ENCODE data around the gene LARP1.

LARP1 gene

GRCh38 chr5:154793599-154794524 is 38.7 kb downstream of the LARP1 start:
- H3K4me1 ChIP-seq (ENCODE audit: control insufficient read depth in 1 of 2, insufficient read depth in 2 of 2, low read length in 2 of 2): peaks cover 11 to 15% of the 10 kb centered on the region in 2 experiments
- H2BK12ac ChIP-seq (ENCODE audit: low read length): no peak overlapping the region
- H3K79me1 ChIP-seq (ENCODE audit: low read length): peaks cover 2% of the 10 kb centered on the region
- peak overlapping the region; percentile 86 for H3K18ac ChIP-seq (ENCODE audit: low read length)
- peak overlapping the region; percentile 8 for H2BK120ac ChIP-seq (ENCODE audit: insufficient read depth, low read length, poor library complexity)
- peak overlapping the region; percentile 60 for H3K27ac ChIP-seq (ENCODE audit: low read depth, low read length)
- peak overlapping the region; percentile 32 for H2AK5ac ChIP-seq (ENCODE audit: low read length)
- peak overlapping the region; percentile 15 for H3K4me2 ChIP-seq (ENCODE audit: low read length)
- no peaks in the 10 kb centered on the region for H3K79me2 ChIP-seq (ENCODE audit: control insufficient read depth, insufficient read depth, low read length, poor library complexity)
- no peak overlapping the region for H4K91ac ChIP-seq (ENCODE audit: low read depth, low read length)
- no peak overlapping the region for H4K8ac ChIP-seq (ENCODE audit: low read depth, low read length)
- no peaks in the 10 kb centered on the region for H3K27me3 ChIP-seq (ENCODE audit: insufficient read depth, low read length)
- peak overlapping the region; percentile 58 for H3K14ac ChIP-seq (ENCODE audit: low read length)
- H2BK5ac ChIP-seq (ENCODE audit: low read depth, low read length, poor library complexity): no peak overlapping the region
- H3K36me3 ChIP-seq (ENCODE audit: control insufficient read depth in 1 of 2, insufficient read depth in 2 of 2, low read length in 2 of 2): peaks cover 30 to 48% of the 10 kb centered on the region in 2 experiments
- DNase-seq: peak; percentile 33 to 58
- H3K4me3 ChIP-seq (ENCODE audit: low read depth, low read length): no peak overlapping the region
- no peak overlapping the region for H4K12ac ChIP-seq (ENCODE audit: low read depth, low read length)
- no peak overlapping the region for H3K9ac ChIP-seq (ENCODE audit: low read length)
- WGBS (ENCODE audit: extremely low coverage, insufficient coverage, insufficient read length): no CpG with 5 or more reads among the region's 32 CpGs
- no peaks in the 10 kb centered on the region for H3K9me3 ChIP-seq (ENCODE audit: insufficient read depth, low read depth, low read length)
- peak overlapping the region; percentile 3 for H3K4ac ChIP-seq (ENCODE audit: low read depth, low read length)
- no peak overlapping the region for H3K23ac ChIP-seq (ENCODE audit: low read length)
- no peak overlapping the region for H2AFZ ChIP-seq (ENCODE audit: insufficient read depth, low read length, poor library complexity)

DNA sequence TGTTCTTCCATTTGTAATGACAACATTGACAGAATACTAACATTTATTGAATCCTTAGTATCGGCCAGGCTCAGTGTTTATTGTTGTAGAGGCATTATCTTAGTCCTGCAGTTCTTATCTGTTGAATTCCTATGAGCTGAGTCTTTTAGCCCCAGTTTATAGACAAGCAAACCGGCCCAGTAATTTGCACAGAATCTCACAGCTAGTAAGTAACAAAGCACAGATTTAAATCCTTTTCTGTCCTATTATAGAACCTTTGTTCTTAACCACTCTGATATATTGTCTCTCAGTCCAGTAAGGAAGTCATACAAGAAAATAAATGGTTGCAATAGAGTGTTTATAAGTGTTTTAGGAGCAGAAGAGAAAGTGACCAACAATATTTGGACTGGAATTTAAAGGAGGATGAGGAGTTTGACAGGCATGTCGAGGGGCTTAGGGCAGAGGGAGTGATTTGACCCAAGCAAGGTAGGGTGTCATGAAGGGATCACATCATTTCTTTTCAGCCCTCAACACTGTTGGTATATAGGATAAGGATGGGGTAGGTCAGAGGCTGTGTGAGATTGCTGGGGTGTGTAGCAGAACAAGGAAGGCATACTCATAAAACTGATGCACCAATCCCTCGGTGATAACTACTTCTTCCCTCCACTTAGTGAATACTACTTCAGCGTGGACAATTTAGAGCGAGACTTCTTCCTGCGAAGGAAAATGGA is 39.5 kb downstream of the LARP1 start:
- H3K4me2 ChIP-seq (ENCODE audit: low read length): no peak overlapping the region
- H3K4me3 ChIP-seq (ENCODE audit: low read depth, low read length): no peak overlapping the region
- H3K14ac ChIP-seq (ENCODE audit: low read length): no peak overlapping the region
- no peak overlapping the region for H3K23ac ChIP-seq (ENCODE audit: low read length)
- peak overlapping the region; percentile 11 for H3K18ac ChIP-seq (ENCODE audit: low read length)
- peaks cover 2% of the 10 kb centered on the region for H3K79me1 ChIP-seq (ENCODE audit: low read length)
- H2BK5ac ChIP-seq (ENCODE audit: low read depth, low read length, poor library complexity): no peak overlapping the region
- H2AFZ ChIP-seq (ENCODE audit: insufficient read depth, low read length, poor library complexity): no peak overlapping the region
- WGBS (ENCODE audit: extremely low coverage, insufficient coverage, insufficient read length): no CpG with 5 or more reads among the region's 7 CpGs
- no peak overlapping the region for H2BK120ac ChIP-seq (ENCODE audit: insufficient read depth, low read length, poor library complexity)
- peaks cover 33 to 52% of the 10 kb centered on the region in 2 experiments for H3K36me3 ChIP-seq (ENCODE audit: control insufficient read depth in 1 of 2, insufficient read depth in 2 of 2, low read length in 2 of 2)
- DNase-seq: peak; percentile 25 to 72
- peak overlapping the region; percentile 7 for H3K27ac ChIP-seq (ENCODE audit: low read depth, low read length)
- no peaks in the 10 kb centered on the region for H3K9me3 ChIP-seq (ENCODE audit: insufficient read depth, low read depth, low read length)
- no peak overlapping the region for H4K12ac ChIP-seq (ENCODE audit: low read depth, low read length)
- peaks cover 11 to 15% of the 10 kb centered on the region in 2 experiments for H3K4me1 ChIP-seq (ENCODE audit: control insufficient read depth in 1 of 2, insufficient read depth in 2 of 2, low read length in 2 of 2)
- no peak overlapping the region for H2AK5ac ChIP-seq (ENCODE audit: low read length)
- no peak overlapping the region for H4K91ac ChIP-seq (ENCODE audit: low read depth, low read length)
- H2BK12ac ChIP-seq (ENCODE audit: low read length): no peak overlapping the region
- H3K9ac ChIP-seq (ENCODE audit: low read length): no peak overlapping the region
- no peaks in the 10 kb centered on the region for H3K79me2 ChIP-seq (ENCODE audit: control insufficient read depth, insufficient read depth, low read length, poor library complexity)
- H3K4ac ChIP-seq (ENCODE audit: low read depth, low read length): no peak overlapping the region
- no peak overlapping the region for H4K8ac ChIP-seq (ENCODE audit: low read depth, low read length)
- H3K27me3 ChIP-seq (ENCODE audit: insufficient read depth, low read length): no peaks in the 10 kb centered on the region

- Histone ChIP-seq H4K91ac (ENCODE audit: low read depth, low read length) (no peak overlapping the region), H3K27me3 (ENCODE audit: insufficient read depth, low read length) (no peaks in the 10 kb centered on the region), H3K14ac (ENCODE audit: low read length) (no peak overlapping the region), H3K18ac (ENCODE audit: low read length) (peak overlapping the region; percentile 11), H3K79me1 (ENCODE audit: low read length) (peaks cover 2% of the 10 kb centered on the region), H3K23ac (ENCODE audit: low read length) (no peak overlapping the region), H2AFZ (ENCODE audit: insufficient read depth, low read length, poor library complexity) (no peak overlapping the region), H3K36me3 (ENCODE audit: control insufficient read depth in 1 of 2, insufficient read depth in 2 of 2, low read length in 2 of 2) (peaks cover 34 to 54% of the 10 kb centered on the region in 2 experiments), H3K79me2 (ENCODE audit: control insufficient read depth, insufficient read depth, low read length, poor library complexity) (no peaks in the 10 kb centered on the region), H4K8ac (ENCODE audit: low read depth, low read length) (no peak overlapping the region), H4K12ac (ENCODE audit: low read depth, low read length) (no peak overlapping the region), H3K4me1 (ENCODE audit: control insufficient read depth in 1 of 2, insufficient read depth in 2 of 2, low read length in 2 of 2) (peaks cover 11 to 15% of the 10 kb centered on the region in 2 experiments), H2BK5ac (ENCODE audit: low read depth, low read length, poor library complexity) (no peak overlapping the region), H3K4me3 (ENCODE audit: low read depth, low read length) (no peak overlapping the region), H3K27ac (ENCODE audit: low read depth, low read length) (no peak overlapping the region), H2BK120ac (ENCODE audit: insufficient read depth, low read length, poor library complexity) (no peak overlapping the region), H3K4ac (ENCODE audit: low read depth, low read length) (no peak overlapping the region), H3K4me2 (ENCODE audit: low read length) (no peak overlapping the region), H2AK5ac (ENCODE audit: low read length) (no peak overlapping the region), H3K9ac (ENCODE audit: low read length) (no peak overlapping the region), H2BK12ac (ENCODE audit: low read length) (no peak overlapping the region), H3K9me3 (ENCODE audit: insufficient read depth, low read depth, low read length) (no peaks in the 10 kb centered on the region)
- no CpG with 5 or more reads among the region's 3 CpGs for whole genome bisulfite sequencing (ENCODE audit: extremely low coverage, insufficient coverage, insufficient read length)
- no peak for DNase-seq
Measured at GRCh38 chr5:154795235-154795596, 40.0 kb downstream of the LARP1 start.

- Histone ChIP-seq H2AFZ (ENCODE audit: insufficient read depth, low read length, poor library complexity) (no peak overlapping the region), H3K4me1 (ENCODE audit: control insufficient read depth in 1 of 2, insufficient read depth in 2 of 2, low read length in 2 of 2) (peaks cover 11 to 15% of the 10 kb centered on the region in 2 experiments), H3K9me3 (ENCODE audit: insufficient read depth, low read depth, low read length) (no peaks in the 10 kb centered on the region), H4K91ac (ENCODE audit: low read depth, low read length) (no peak overlapping the region), H3K79me1 (ENCODE audit: low read length) (peaks cover 2% of the 10 kb centered on the region), H3K18ac (ENCODE audit: low read length) (no peak overlapping the region), H3K4ac (ENCODE audit: low read depth, low read length) (no peak overlapping the region), H2BK5ac (ENCODE audit: low read depth, low read length, poor library complexity) (no peak overlapping the region), H3K36me3 (ENCODE audit: control insufficient read depth in 1 of 2, insufficient read depth in 2 of 2, low read length in 2 of 2) (peaks cover 28 to 54% of the 10 kb centered on the region in 2 experiments), H3K27ac (ENCODE audit: low read depth, low read length) (no peak overlapping the region), H4K8ac (ENCODE audit: low read depth, low read length) (no peak overlapping the region), H3K79me2 (ENCODE audit: control insufficient read depth, insufficient read depth, low read length, poor library complexity) (no peaks in the 10 kb centered on the region), H3K27me3 (ENCODE audit: insufficient read depth, low read length) (no peaks in the 10 kb centered on the region), H3K14ac (ENCODE audit: low read length) (no peak overlapping the region), H2AK5ac (ENCODE audit: low read length) (no peak overlapping the region), H3K4me3 (ENCODE audit: low read depth, low read length) (no peak overlapping the region), H2BK120ac (ENCODE audit: insufficient read depth, low read length, poor library complexity) (no peak overlapping the region), H3K9ac (ENCODE audit: low read length) (no peak overlapping the region), H4K12ac (ENCODE audit: low read depth, low read length) (no peak overlapping the region), H2BK12ac (ENCODE audit: low read length) (no peak overlapping the region), H3K23ac (ENCODE audit: low read length) (no peak overlapping the region), H3K4me2 (ENCODE audit: low read length) (no peak overlapping the region)
- no peak for DNase-seq
- no CpG with 5 or more reads among the region's 4 CpGs for WGBS (ENCODE audit: extremely low coverage, insufficient coverage, insufficient read length)
Measured at GRCh38 chr5:154797762-154798161, 42.6 kb downstream of the LARP1 start.
